Measurements from ENCODE around the gene GALNT10.
A peak's percentile ranks its signal among the peaks of the same experiment; 100 is the strongest.

GALNT10 gene

GRCh38 chr5:154237946-154238345 is 47.4 kb downstream of the GALNT10 start:
- Histone ChIP-seq H4K20me1 (ENCODE audit: insufficient read depth, low read length) (no peaks in the 10 kb centered on the region), H3K79me2 (ENCODE audit: insufficient read depth, low read length) (no peaks in the 10 kb centered on the region), H3K9ac (ENCODE audit: low read depth, low read length) (no peak overlapping the region), H3K36me3 (ENCODE audit: insufficient read depth, low read length) (no peaks in the 10 kb centered on the region), H2AFZ (ENCODE audit: low read depth, low read length) (no peak overlapping the region), H3K27me3 (ENCODE audit: insufficient read depth, low read length, poor library complexity) (no peaks in the 10 kb centered on the region), H3K4me1 (ENCODE audit: insufficient read depth, low read length) (no peaks in the 10 kb centered on the region), H3K4me3 (ENCODE audit: low read depth in 1 of 2, low read length in 2 of 2) (no peak overlapping the region), H3K4me2 (ENCODE audit: insufficient read depth, low read length) (no peak overlapping the region), H3K27ac (ENCODE audit: low read length) (no peak overlapping the region), H3K9me3 (ENCODE audit: insufficient read depth, low read length, severe bottlenecking) (no peaks in the 10 kb centered on the region)
- no peak for DNase-seq
- no peak for ATAC-seq (ENCODE audit: insufficient read depth, low read depth)
- TF ChIP-seq EZH2 (IDR thresholded peaks at IDR 0.05; ENCODE audit: borderline replicate concordance, low read depth, low read length, severe bottlenecking), result no peak
- no peak for TF ChIP-seq CTCF (IDR thresholded peaks at IDR 0.05; ENCODE audit: borderline replicate concordance, extremely low read depth, low read length, poor library complexity, severe bottlenecking)

- TF ChIP-seq CTCF (IDR thresholded peaks at IDR 0.05; ENCODE audit: borderline replicate concordance, extremely low read depth, low read length, poor library complexity, severe bottlenecking), result no peak
- TF ChIP-seq EZH2 (IDR thresholded peaks at IDR 0.05; ENCODE audit: borderline replicate concordance, low read depth, low read length, severe bottlenecking), result no peak
- Histone ChIP-seq H3K79me2 (ENCODE audit: insufficient read depth, low read length) (no peaks in the 10 kb centered on the region), H3K4me1 (ENCODE audit: insufficient read depth, low read length) (no peaks in the 10 kb centered on the region), H3K9ac (ENCODE audit: low read depth, low read length) (no peak overlapping the region), H3K9me3 (ENCODE audit: insufficient read depth, low read length, severe bottlenecking) (no peaks in the 10 kb centered on the region), H2AFZ (ENCODE audit: low read depth, low read length) (no peak overlapping the region), H3K27me3 (ENCODE audit: insufficient read depth, low read length, poor library complexity) (no peaks in the 10 kb centered on the region), H3K4me2 (ENCODE audit: insufficient read depth, low read length) (no peak overlapping the region), H4K20me1 (ENCODE audit: insufficient read depth, low read length) (no peaks in the 10 kb centered on the region), H3K36me3 (ENCODE audit: insufficient read depth, low read length) (no peaks in the 10 kb centered on the region), H3K27ac (ENCODE audit: low read length) (no peak overlapping the region), H3K4me3 (ENCODE audit: low read depth in 1 of 2, low read length in 2 of 2) (no peak overlapping the region)
- peak; percentile 37; the same call in 1 of the 3 replicates for ATAC-seq (ENCODE audit: insufficient read depth, low read depth)
- DNase-seq, result no peak
Measured at GRCh38 chr5:154238776-154239481, 48.4 kb downstream of the GALNT10 start.

- TF ChIP-seq CTCF (IDR thresholded peaks at IDR 0.05; ENCODE audit: borderline replicate concordance, extremely low read depth, low read length, poor library complexity, severe bottlenecking) (no peak), EZH2 (IDR thresholded peaks at IDR 0.05; ENCODE audit: borderline replicate concordance, low read depth, low read length, severe bottlenecking) (no peak)
- no peaks in the 10 kb centered on the region for H3K36me3 ChIP-seq (ENCODE audit: insufficient read depth, low read length)
- H3K79me2 ChIP-seq (ENCODE audit: insufficient read depth, low read length), result no peaks in the 10 kb centered on the region
- no peak for ATAC-seq (ENCODE audit: insufficient read depth, low read depth)
- no peak for DNase-seq
- no peaks in the 10 kb centered on the region for H4K20me1 ChIP-seq (ENCODE audit: insufficient read depth, low read length)
- H3K4me2 ChIP-seq (ENCODE audit: insufficient read depth, low read length), result no peak overlapping the region
- no peak overlapping the region for H3K4me3 ChIP-seq (ENCODE audit: low read depth in 1 of 2, low read length in 2 of 2)
- H3K27me3 ChIP-seq (ENCODE audit: insufficient read depth, low read length, poor library complexity), result no peaks in the 10 kb centered on the region
- no peaks in the 10 kb centered on the region for H3K9me3 ChIP-seq (ENCODE audit: insufficient read depth, low read length, severe bottlenecking)
- H3K9ac ChIP-seq (ENCODE audit: low read depth, low read length), result no peak overlapping the region
- H3K4me1 ChIP-seq (ENCODE audit: insufficient read depth, low read length), result no peaks in the 10 kb centered on the region
- H2AFZ ChIP-seq (ENCODE audit: low read depth, low read length), result no peak overlapping the region
- H3K27ac ChIP-seq (ENCODE audit: low read length), result no peak overlapping the region
Measured at GRCh38 chr5:154240595-154240994, 50.1 kb downstream of the GALNT10 start.
